ENCODE data around the gene ZDHHC19.
"Not testable (repeated sequence)": the region's sequence is repeated elsewhere in the genome, so short reads cannot be mapped to it uniquely, and the experiment has no call there.

The ZDHHC19 gene

DNA sequence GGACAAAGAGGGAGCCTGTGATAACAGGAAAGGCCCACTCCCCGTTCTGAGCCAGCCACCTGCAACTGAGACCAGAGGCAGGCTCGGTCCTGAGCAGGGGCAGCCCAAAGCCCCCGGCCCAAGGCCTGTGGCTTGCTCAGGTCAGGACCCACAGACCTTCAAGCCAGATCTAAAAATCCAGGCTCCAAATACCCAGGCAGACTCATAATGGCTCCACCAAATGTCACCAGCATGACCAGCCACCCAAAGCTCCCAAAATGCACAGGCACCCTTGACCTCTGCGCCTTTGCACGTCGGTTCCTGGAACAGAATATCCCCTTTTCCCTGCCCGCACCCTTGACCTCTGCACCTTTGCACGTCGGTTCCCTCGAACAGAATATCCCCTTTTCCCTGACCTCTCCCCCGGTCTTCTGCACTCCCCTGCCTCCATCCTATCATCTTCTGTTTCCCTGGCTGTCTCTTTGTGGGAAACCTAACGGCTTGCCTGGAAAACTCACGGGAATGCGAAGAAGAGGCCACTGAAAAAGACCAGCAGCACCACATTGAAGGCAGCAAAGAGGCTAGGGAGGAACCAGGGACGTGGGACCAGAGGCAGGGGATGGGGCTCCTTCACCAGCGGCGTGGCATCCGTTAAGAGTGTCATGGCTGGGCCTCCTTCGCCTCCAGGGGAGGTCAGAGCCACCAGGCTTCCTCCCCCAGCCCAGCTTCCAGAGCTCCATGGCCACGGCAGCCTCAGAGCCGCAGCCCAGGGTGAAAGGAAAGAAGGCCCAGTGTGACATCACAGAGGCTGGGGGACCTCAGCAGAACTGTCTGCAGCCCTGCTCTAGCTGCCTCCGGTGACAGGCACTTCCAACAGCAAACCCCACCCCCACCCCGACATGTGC is at the start of gene ZDHHC19:
Gene ZDHHC19 (minus strand): TSS at position 728 of the 884 bp plus-strand sequence. CDS start 85 bp downstream, at position 643.
- DNase-seq (ENCODE audit: low read depth in 2 of 2), result no peak

DNA sequence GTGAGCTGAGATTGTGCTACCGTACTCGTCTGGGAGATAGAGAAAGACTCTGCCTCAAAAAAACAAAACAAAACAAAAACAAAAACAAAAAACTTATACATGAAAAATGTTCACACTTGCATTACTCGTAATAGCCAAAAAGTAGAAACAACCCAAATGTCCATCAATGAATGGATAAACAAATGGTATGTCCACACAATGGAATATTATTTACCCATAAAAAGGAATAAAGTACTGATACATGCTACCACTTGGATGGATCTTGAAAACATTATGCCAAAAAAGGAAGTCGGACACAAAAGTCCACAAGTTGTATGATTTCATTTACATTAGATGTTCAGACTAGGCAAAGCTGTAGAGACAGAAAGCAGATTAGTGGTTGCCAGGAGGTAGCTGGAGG is 49.6 kb upstream of the ZDHHC19 start:
- no peak for DNase-seq (ENCODE audit: low read depth in 2 of 2)

- DNase-seq (ENCODE audit: low read depth in 2 of 2), result no peak
These were observed 44.6 kb upstream of the ZDHHC19 start for GRCh38 chr3:196255776-196256175.

DNA sequence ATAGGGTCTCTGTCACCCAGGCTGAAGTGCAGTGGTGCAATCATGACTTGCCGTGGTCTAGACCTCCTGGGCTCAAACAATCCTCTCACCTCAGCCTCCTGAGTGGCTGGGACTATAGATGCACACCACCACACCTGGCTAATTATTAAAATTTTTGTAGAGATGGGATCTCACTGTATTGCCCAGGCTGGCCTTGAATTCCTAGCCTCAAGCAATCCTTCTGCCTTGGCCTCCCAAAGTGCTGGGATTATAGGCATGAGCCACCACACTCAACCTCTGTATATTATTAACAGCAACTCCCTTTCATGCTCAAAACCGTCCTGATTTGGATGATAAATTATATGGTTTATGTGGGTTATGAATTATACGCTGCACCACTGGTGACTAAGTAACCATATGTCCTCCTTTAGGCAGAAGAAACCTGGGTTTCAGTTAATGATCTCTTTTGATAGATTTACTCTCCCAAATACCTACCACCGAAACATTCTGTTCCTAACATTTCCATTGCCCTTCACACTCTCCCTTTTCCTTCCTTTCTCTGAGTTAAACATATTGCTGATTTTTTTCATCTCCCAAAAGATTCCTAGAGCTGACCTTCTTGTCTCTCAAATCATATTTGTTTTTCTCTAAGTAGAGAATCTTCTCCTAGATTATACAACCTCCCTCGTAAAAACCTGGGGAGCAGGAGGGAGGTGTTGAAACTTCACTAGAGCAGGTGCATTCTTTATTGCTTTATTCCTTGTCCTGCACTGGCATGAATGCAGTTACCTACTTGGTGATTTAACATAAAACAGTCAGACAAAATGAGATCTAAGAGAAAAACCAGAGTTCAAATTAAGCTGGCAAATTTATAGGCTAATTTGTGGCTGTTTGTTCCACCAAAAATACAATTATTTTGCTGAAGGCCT is 43.4 kb upstream of the ZDHHC19 start:
- no peak for DNase-seq (ENCODE audit: low read depth in 2 of 2)

GRCh38 chr3:196251918-196252317 is 40.7 kb upstream of the ZDHHC19 start:
- DNase-seq (ENCODE audit: low read depth in 2 of 2), result no peak

GRCh38 chr3:196246612-196247308 is 35.6 kb upstream of the ZDHHC19 start:
- no peak for DNase-seq (ENCODE audit: low read depth in 2 of 2)

DNA sequence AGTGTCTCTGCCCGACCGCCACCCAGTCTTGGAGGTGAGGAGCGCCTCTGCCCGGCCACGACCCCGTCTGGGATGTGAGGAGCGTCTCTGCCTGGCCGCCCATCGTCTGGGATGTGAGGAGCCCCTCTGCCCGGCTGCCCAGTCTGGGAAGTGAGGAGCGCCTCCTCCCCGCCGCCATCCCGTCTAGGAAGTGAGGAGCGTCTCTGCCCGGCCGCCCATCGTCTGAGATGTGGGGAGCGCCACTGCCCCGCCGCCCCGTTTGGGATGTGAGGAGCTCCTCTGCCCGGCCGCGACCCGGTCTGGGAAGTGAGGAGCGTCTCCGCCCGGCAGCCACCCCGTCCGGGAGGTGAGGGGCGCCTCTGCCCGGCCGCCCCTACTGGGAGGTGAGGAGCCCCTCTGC is 33.0 kb upstream of the ZDHHC19 start:
- DNase-seq (ENCODE audit: low read depth in 2 of 2), result not testable (repeated sequence)

DNA sequence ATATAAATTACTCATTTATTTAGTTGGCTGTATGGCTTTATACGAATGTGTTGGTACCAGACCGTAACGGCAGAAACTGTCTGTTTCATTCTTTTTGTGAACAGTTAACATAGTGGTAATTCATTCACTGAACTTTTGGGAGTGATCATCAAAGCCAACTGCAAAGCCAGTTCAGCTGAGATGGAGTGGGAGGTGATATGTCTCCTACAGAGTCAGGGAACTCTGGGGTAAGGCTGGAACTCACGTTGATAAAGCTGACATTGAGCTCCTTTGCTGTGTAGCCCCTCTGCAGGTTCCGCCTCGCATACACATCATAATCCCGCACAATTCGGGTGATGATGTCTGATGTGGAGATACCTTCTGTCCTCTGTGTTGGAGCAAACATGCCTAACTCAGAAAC is 30.5 kb upstream of the ZDHHC19 start:
- no peak for DNase-seq (ENCODE audit: low read depth in 2 of 2)

DNA sequence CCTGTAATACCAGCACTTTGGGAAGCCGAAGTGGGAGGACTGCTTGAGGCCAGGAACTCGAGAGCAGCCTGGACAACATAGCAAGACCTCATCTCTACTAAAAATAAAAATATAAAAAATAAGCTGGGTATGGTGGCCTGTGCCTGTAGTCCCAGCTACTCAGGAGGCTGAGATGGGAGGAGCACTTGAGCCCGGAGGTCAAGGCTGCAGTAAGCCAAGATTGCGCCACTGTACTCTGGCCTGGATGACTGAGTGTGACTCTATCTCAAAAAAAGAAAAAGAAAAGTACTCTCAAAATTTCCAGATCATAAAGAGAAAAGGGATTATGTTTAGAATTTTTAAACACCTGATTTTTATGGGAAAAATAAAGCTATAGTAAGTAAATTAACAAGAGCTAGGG is 29.2 kb upstream of the ZDHHC19 start:
- DNase-seq (ENCODE audit: low read depth in 2 of 2), result no peak

DNA sequence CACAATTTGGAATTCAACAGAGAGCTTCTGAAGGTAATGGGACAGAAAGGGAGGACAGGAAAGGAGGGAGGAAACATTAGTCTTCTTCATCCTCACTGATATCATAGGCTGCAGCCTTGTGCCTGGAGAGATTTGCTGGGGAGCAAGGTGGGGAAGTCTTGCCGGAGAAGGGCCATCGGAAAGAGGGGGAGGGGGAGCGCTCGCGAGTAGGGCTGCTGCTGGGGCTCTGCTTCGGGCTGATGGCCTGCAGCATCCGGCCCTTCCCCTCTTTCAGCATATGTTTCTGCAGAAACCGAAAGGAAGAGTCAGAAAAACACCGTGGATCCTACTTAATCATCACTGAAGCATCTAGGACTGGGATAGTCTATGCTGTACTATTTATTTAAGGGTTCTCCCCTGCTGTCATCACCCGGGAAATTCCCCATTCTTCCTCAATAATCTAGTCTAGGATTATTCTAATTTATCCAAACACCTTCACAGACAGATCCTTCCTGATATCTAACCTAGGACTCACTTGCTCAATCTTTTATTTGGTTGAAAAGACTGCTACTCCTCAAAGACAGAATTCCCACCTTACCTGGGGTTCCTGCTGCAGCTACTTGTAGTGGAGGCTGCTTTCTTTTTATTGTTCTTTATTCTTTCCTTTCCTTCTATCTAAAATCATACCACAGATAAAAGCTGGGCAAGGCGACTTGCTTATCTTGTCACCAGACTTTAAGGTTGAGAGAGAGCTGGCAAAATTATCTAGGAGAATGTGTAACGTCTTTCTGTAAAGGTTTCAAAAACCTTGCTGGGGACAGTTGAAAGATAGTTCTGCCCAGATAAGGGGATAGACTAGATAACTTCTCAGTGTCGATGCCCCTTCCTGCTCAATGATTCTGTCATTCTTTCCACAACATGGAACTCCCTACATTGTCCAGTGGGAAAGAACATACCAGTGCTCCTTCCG is 27.7 kb upstream of the ZDHHC19 start:
- no peak for DNase-seq (ENCODE audit: low read depth in 2 of 2)

GRCh38 chr3:196237203-196237602 is 26.0 kb upstream of the ZDHHC19 start:
- DNase-seq (ENCODE audit: low read depth in 2 of 2), result no peak

DNA sequence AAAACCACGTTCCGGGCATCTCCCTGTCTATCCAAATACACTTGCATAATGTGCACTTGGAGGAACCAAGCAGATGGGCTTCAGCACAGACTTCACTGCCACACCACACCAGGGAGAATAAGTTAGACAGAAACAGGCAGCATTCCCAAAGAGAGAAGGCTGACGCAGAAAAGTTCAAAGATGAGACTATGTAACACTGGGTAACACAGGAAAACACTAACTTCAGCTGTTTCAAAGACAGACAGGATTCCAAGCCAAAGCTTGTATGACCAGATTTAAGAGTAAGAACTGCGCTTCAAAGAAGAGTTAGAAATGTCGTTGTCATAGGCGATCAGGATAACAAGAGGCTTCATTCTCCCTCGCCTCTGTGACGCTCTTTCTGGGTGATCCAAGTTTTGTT is 25.0 kb upstream of the ZDHHC19 start:
- no peak for DNase-seq (ENCODE audit: low read depth in 2 of 2)

- no peak for DNase-seq (ENCODE audit: low read depth in 2 of 2)
These were observed 24.4 kb upstream of the ZDHHC19 start for GRCh38 chr3:196235452-196236122.

- DNase-seq (ENCODE audit: low read depth in 2 of 2), result no peak
These were observed 21.7 kb upstream of the ZDHHC19 start for GRCh38 chr3:196232882-196233251.

DNA sequence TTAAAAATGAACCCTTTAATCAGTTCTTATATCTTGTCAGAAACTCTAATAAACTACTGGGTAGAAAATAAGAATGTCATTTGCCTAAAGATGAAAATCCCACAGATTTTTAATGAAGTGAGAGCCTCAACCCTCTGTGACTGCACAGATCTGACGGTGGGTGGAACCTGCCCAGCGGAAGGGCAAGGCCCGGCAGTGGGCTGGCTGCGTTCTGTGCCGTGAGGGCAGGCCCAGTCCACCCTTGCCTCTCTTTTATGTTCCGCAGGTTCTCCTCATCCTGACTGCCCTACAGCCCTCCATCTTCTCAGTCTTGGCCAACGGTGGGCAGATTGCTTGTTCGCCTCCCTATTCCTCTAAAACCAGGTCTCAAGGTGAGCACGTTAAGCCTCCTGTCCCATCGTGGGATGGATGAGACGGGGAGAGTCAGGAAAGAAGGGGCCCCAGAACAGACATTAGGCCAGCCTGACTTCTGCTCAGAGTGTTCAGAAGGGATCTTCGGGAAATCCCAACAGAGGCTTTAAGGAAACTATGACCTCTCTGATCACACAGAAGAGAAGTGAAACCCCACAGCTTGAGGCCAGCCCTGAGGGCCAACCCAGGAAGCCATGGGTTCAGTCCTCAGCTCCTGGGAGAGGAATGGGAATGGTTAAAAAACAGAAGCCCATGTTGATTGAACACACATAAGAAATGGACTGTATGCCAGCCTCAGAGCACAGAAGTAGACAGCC is 21.1 kb upstream of the ZDHHC19 start:
- no peak for DNase-seq (ENCODE audit: low read depth in 2 of 2)

- DNase-seq (ENCODE audit: low read depth in 2 of 2), result no peak
These were observed 16.7 kb upstream of the ZDHHC19 start for GRCh38 chr3:196227629-196228493.

DNA sequence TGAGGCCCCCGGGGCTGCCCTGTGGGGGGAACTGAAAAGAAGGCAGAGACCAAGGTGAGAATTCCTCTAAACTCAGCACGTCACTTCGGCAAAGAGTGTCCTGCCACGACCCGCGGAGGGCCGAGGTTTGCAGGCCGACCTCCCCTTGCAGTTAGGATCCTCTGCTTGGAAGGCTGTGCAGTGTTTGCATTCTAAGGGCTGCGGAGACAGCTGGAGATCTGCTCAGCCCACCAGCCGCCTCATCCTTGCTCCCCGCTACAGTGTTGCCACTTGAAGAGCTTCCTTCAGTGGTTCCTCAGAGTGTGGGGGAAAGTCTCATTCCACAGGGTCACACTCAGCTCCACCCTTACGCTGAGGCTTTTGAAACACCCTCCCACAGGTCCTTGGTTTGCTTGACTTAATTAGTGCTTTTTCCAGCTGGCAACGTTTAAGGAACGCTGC is 15.9 kb upstream of the ZDHHC19 start:
- DNase-seq (ENCODE audit: low read depth in 2 of 2), result no peak

DNA sequence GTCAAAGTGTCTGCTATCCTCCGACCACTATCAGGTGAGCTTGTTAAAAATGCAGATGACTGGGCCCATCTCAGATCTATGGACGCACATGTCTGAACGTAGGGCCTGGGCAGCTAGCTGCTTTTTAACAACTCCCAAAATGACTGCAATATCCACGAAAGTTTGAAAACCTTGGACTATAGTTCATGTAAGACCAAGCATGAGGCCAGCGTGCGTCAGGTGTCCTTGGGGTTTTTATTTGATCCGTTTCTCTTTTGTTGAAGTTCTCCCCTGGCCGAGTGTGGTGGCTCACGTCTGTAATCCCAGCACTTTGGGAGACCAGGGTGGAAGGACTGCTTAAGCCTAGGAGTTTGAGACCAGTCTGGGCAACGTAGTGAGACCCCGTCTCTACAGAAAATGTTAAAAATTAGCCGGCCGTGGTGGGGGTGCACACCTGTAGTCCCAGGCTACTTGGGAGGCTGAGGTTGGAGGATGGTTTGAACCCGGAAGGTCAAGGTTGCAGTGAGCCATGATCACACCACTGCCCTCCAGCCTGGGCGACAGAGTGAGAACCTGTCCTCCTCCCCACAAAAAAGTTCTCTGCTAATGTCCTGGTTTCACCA is 14.7 kb upstream of the ZDHHC19 start:
- DNase-seq (ENCODE audit: low read depth in 2 of 2), result no peak

Measured in stimulated activated CD8-positive, alpha-beta memory T cell treated with anti-CD3 and anti-CD28 coated beads, Interleukin-2, amount 100 ng/mL, for 1 hour (primary cell).